Left lobe of liver (tissue), 2 donors: Measurements from ENCODE around the gene A3GALT2. TPM values are rescaled to one million over a fixed set of nuclear protein-coding genes. Genes with fewer than 3 reads are reported as not detected.
"Not testable (repeated sequence)": the region's sequence is repeated elsewhere in the genome, so short reads cannot be mapped to it uniquely, and the experiment has no call there.

Experiments used
- ATAC-seq: fragments of 200-7000 bp; cut with Tn5 transposase; one replicate; pipeline ENCODE4 v1.9.1; 2020; ENCODE audit warnings: mild to moderate bottlenecking, moderate library complexity
- DNase-seq: peaks from one replicate; pipeline ENCODE4 v3.0.0-alpha.2; 2020; ENCODE audit warnings: low spot score
- total RNA-seq: library from RNA; stranded (reverse); gene quantifications from one replicate; pipeline ENCODE4 v1.2.1, GENCODE V29; 2021
- donor health status: DM: no; HTN: no; CAD: no; lungs with moderate emphysema.
- donor health status: DM: no; HTN: yes; CAD: no.

A3GALT2 gene
- total RNA-seq, 1 donor from 2014 or later, result not detected

DNA sequence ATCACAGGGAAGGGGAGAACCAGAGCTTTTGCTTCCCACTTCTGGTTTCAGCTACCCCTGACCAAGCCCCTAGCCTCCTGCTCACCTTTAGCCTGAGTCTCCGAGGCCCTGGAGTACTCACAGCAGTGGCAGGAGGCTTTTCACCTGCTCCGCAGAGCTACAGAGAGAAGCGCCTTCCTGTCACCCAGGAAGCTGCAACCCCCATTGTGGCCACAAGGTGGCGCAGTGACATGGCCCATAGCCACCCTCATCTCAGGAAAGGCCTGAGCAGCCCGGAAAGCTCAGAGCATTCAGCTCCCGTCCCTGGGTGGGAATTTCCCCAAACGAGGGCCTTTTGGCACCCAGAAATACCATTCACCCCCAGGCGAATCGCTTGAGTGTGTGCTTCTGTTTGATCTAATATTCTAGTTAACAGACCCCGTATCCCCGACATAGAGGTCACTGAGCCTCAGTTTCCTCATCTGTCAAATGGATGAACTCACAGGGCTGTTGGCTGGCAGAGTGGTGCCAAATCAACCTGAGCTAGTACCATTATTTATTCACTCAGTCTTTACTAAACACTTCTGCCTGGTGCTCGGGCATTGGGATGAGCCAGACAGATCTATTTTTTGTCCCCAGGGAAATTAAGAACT, 25.3 kb downstream of the A3GALT2 start:
- ATAC-seq, result peak; percentile 86
- peak; percentile 89 for DNase-seq

DNA sequence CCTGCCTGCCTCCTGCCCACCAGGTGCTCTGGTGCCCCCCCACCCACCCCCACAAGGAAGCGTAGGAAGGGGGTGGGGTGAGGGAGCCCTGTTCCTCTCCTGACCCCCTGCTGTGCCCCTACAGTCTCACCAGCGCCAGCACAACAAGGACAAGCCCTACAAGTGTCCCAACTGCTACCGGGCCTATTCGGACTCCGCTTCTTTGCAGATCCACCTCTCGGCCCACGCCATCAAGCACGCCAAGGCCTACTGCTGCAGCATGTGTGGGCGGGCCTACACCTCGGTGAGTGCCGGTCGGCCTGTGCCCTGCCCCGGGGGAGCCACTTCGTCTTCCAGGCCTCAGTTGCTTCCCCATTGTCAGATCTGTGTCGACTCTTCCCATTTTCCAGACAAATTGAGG, 25.9 kb downstream of the A3GALT2 start:
- DNase-seq (no peak), ATAC-seq (no peak)

DNA sequence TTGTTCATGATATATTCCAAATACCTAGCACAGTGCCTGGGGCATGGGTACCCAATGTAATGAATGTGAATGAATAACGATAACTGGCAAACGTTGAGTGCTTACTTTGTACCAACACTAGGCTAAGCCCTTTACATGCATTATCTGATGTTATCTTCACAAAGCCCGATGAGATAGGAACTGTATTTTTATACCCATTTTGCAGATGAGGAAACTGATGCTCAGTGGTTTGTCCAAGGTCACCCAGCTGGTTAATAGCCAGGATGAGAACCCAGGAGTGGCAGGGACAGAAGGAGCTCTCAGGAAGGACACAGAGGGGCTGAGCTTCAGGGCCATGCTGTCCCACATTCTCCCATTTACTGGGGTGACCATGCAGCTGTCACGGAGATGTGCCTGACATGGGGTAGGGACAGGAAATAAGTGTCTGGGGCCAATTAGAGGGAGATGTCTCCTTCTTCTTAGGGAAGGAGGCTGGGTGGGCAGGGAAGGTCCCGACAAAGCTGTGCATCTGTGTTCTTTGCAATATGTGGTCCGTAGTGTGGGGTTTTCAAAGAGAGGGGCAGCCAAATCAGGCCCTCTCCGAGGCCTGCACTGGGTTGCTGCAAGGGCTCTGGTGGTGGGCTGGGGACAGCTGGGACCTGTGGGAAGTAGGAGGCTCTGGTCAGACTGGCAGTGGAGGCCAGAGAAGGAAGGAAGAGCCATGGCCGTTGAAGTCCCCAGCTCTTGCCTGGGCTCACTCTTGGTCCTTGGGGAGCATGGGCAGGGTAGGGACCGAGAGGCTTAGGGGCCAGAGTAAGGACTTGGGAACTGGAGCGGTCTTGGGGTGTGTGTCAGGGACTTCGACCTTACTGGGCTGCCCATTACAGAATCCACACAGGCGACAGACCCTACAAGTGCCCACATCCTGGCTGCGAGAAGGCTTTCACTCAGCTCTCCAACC, 26.6 kb downstream of the A3GALT2 start:
- ATAC-seq (no peak), DNase-seq (no peak)

DNA sequence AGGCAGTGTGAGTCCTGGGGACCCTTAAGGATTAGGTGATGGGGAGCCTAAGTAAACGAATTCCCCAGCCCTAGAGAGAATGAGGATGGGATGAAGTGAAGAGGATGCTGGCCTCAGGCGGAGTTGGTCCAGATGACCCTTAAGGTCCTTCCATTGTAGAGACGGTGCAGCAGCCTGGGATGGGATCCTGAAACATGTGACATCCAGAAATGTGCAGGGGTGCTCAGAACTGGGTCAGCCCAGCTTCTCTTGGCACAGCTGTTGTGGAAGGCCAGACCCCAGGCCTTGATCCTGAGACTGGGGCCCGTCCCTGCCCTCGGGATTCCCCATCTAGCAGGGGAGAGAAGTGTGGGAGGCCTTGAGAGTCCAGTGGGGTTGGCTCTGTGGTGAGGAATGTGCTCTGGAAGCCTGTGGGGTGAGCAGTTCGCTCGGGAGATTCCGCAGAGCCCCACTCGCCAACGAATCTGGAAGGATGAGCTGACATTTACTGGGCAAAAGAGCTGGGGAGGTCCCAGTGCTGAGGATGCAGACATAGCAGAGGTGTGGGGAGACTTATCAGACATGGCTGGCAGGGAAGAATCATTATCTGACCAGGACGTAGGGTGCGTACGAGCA, 28.1 kb downstream of the A3GALT2 start:
- DNase-seq, result no peak
- no peak for ATAC-seq

DNA sequence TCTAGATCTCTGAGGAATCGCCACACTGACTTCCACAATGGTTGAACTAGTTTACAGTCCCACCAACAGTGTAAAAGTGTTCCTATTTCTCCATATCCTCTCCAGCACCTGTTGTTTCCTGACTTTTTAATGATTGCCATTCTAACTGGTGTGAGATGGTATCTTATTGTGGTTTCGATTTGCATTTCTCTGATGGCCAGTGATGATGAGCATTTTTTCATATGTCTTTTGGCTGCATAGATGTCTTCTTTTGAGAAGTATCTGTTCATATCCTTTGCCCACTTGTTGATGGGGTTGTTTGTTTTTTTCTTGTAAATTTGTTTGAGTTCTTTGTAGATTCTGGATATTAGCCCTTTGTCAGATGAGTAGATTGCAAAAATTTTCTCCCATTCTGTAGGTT, 30.3 kb downstream of the A3GALT2 start:
- DNase-seq, ATAC-seq: not testable (repeated sequence)

DNA sequence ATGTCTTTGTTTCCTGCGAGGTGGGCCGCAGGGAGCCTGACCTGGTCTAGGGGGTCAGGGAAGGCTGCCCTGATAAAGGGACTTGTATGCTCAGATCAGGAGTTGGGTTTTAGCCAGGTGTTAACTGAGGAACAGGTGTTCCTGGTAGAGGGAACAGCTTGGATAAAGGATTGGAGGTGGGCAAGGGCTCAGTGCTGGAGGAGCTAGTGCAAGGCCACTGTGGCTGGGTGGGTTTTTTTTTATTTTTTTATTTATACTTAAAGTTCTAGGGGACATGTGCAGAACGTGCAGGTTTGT, 31.1 kb downstream of the A3GALT2 start:
- DNase-seq (no peak), ATAC-seq (no peak)

DNA sequence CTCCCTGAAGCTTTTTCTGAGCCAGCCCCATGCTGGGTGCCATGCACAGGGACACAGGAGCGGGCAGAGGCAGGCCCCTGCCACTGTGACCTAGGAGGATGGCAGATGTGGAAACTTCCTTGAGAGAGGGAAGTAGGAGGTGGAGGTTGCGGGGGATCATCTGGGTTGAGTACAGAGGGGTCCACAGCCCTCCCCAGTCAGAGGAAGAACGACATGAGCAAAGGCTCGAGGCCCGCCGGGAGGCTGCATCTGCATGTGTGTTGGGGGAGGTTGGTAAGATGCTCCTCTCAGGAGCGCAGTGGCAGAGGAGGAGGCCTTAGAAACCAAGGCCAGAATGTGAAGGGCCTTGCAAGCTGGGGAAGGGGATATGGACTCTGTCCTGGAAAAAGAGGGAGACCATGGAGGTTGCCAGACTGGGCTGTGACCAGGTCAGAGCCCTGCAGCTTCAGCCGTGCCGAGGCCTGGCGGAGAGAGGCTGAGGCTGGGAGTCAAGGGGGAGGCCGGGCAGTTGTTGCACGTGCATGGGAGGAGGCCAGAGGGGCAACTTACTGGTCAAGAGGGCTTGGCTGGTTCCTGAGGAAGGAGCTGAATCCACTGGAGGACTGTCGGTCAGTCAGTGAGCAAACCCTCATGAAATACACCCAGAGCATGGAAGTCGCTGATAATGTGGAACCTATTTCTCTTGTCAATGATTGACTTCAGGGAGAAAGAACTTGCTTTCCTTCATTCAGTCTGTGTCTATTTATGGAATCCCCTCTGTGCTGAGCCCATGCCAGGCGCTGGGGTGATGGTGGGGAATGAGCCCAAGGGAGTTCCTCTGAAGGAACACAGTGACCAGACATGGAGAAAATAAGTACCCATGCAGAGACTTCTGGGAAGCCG, 31.7 kb downstream of the A3GALT2 start:
- DNase-seq, result no peak
- ATAC-seq, result no peak

DNA sequence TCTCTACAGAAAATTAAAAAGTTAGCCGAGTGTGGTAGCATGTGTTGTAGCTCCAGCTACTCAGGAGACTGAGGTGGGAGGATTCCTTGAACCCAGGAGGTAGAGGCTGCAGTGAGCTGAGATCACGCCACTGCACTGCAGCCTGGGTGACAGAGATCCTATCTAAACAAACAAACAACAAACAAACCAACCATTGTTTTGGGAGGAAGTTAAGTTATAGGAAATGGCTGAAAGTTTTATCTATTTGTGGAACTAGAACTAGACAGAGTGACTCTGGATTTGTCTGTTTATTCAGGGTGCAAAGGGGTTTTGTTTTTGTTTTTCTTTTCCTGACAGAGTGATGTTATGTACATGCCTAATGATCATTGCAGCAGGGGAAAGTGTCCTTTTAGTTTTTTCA, 33.6 kb downstream of the A3GALT2 start:
- ATAC-seq, result no peak

DNA sequence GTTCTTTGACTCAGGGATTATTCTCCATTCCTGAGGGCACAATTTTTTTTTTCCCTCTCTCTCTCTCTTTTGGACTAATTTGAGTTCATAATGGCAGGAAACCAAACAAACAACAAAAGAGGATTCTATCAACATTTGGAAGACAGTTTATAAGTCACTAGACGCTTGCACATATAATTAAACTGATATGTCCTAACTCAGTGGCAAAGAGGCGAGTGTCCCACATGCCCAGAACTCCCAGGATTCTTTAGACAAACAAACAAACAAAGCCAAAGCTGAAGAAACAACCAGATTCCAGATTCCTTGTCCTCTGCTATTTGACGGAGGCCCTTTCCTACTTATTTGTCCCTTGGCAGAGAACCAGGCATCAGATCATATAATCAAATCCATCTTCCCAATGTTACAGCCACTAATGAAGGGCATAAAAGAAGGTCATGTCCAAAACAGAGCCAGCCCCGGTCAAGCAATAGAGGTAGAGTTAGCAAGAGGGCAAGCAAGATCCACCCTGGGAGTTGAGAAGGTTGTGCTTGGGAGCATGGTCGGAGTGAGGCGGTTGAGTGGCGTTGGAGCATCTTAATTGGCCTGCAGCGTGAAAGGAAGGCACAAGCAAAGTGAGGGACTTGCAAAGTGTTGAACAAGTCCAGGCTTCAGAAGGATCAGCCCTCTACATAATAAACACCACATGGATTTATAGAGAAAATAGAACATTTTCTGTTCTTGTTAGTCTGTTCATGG, 34.3 kb downstream of the A3GALT2 start:
- no peak for DNase-seq
- no peak for ATAC-seq

More for the DNA sequence above, 33.6 kb downstream of the A3GALT2 start:
- DNase-seq, result no peak

DNA sequence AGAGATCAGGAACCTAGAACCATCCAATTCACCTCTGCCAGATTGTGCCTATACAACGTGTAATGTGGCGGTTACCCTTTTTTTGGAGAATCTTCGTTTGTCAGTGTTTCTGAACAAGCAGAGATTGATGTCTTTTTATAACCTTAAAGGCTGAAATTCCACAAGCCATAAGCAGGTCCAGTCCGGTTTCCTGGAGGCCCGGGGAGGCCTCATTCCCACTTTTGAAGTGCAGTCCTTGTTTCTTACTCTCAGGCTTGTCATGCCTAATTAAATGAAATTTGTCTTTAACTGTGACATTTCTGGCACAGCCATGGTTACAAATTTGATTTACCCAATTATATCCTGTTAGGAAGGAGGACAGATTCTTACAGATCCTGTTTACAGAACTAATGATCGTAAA, 36.8 kb downstream of the A3GALT2 start:
- ATAC-seq (no peak), DNase-seq (no peak)

DNA sequence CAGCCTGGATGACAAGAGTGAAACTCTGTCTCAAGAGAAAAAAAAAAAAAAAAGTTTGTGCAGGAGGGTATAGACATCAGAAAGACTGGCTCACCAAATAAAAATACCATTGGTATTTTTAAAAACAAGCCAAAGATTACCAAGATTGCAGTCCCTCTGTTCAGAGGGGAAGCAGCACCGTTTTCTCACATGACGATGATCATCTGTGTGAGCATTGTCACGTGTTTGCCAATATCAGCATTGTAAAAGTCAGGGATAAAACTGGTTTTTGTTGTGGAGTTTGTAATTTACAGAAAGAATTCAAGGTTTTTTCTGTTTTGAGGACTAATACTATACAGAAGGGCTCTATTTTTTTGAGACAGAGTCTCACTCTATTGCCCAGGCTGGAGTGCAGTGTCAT, 38.1 kb downstream of the A3GALT2 start:
- no peak for DNase-seq
- no peak for ATAC-seq

DNA sequence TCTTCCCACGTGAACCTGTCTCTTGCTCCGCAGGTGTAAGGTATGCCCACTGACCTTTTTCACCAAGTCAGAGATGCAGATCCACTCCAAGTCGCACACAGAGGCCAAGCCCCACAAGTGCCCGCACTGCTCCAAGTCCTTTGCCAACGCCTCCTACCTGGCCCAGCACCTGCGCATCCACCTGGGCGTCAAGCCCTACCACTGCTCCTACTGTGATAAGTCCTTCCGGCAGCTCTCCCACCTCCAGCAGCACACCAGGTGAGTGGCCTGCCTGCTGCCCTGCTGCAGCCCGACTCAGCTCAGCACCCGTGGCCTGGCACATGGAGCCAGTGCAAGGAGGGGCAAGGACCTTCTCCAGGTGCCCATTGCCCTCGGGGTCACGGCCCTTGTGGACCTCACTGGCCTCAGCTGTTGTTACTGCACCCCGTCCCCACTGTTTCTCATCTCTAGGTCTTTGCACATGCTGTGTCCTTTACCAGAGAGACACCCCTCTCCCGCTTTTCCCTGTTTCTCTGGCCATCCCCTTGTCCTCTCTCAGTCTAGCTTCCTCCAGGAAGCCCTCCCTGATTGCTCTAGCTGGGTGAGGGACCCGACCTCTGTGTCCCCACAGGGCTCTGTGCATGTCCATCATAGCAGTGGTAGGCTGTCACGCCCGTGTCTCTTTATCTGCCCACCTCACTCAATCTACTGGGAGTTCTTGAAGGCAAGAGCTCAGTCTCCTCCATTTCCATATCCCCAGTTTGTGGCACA, 39.2 kb downstream of the A3GALT2 start:
- ATAC-seq, result no peak
- no peak for DNase-seq

DNA sequence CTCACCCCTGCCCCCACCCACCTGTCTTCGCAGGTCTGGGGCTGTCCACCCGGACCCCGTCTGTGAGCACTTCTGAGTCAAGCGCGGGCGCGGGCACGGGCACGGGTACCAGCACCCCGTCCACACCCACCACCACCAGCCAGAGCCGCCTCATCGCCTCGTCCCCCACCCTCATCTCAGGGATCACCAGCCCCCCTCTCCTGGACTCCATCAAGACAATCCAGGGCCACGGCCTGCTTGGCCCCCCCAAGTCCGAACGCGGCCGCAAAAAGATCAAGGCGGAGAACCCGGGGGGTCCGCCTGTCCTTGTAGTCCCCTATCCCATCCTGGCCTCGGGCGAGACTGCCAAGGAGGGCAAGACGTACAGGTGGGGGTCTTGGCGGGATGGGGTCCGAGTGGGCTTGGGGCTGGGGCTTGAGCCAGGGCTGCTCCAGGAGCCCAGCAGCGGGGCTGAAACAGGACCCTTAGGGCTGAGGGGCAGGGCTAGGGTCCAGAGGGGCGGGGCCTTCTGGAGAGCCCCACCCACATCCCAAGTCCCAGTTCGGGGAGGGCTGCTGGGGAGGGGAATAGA, 40.7 kb downstream of the A3GALT2 start:
- no peak for ATAC-seq

DNA sequence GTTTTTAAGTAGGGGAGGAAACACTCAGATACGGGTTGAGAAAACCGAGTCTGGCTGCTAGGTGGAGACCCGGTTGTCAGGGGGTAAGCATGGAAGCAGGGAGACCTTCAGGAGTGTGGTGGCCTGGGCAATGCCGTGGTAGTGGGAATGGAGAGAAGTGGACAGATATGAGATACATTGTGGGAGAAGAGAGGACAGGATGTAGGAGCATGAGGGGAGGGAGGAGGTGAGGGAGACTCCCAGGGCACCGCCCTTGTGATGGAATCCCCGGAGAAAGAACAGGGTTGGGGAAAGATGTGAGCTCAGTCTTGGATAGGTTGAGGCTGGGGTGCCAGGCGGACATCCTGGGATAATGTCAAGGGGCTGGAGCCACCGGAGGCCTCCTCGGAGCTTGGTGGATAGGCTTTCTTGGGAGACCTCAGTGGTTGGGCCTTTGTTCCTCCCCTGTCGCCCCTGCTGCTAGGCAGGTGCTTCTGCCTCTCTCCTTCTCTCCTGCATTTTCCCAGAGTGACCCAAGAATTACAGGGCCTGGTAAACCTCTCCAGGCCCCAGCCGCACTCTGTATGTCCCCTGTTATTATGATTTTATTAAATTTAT, 43.3 kb downstream of the A3GALT2 start:
- ATAC-seq (no peak), DNase-seq (no peak)

More for the DNA sequence above, 40.7 kb downstream of the A3GALT2 start:
- no peak for DNase-seq

DNA sequence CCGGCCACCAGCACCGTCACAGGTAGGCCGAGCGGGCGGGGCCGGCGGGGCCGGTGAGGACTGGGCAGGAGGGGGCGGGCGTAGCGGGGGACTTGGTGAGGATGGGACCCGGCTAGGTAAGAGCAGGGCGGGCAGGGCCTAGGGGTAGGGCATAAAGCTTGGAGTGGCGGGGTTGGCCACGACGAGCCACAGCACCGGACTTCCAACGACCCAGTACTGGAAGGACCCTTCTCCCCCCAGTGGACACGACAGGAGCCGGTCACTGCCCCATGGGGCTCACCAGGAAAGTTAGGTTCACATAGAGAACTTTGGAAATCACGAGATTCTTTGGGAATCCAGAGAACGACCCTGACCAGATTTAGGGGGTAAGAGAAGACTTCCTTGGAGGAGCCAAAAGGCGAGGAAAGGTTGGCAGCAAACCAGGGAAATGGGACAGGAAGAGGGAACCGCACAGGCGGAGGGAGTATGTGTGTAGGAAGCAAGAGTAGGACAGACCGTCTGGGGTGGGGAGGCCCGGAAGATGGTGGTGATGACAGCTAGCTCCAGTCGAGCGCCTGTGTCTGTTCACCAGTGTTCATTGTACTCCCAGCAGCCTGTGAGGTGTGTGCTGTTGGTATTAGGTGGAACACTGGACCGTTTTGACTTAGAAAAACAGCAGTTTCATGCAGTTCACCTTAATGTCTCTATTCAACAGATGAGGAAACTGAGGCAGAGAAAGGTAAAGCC, 44.2 kb downstream of the A3GALT2 start:
- no peak for DNase-seq
- ATAC-seq, result no peak

DNA sequence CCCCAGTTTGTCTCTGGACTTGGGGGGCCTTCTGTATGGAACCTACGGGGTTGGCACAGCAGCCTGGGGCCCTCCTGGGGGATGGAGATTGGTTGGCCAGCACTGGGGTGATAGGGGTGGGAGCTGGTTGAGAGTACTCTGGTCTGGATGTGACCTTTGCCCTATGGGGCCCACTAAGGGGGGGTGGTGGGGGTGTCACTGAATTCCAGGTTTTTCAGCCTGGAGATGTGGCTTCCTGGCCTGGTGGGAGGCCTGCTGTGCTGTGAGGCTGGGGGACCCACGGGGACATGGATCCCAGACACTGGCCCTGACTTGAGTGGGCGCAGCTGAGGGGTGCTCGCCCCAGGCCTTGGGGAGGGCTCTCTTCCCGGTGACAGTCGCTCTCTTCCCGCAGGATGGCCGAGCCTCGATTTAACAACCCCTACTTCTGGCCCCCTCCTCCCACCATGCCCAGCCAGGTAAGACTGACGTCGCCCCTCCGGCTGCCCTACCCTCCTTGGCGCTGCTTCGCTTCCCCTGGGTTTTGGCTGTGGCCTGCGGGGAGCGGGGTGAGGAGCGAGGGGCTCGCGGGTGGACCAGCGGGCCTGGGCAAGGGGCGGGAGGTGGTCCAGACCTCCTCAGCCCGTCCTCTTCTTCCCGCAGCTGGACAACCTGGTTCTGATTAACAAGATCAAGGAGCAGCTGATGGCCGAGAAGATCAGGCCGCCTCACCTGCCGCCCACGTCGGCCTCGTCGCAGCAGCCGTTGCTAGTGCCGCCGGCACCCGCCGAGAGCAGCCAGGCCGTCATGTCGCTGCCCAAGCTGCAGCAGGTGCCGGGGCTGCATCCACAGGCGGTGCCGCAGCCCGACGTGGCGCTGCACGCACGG, 45.0 kb downstream of the A3GALT2 start:
- ATAC-seq (no peak), DNase-seq (no peak)

DNA sequence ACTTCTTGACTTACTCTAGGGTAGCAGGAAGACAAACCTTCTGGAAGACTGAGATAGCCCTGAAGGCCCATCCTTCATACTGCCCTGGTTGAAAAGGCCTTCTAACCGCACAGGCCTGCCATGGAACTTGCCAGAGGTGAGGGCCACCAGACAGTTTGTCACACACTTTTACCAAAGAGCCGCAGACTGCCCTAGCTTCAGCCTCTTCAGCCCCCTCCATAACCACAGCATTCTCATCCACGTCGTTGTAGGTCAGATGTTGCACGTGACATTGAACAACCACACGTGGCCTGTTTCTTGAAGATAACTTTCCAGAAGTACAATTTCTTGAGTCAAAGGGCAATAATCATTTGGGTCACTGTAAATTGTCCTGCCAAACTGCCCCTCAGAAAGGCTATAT, 45.7 kb downstream of the A3GALT2 start:
- no peak for DNase-seq
- no peak for ATAC-seq
